Stimulated activated naive CD4-positive, alpha-beta T cell (primary cell): Measurements from ENCODE around the gene CLIC4.
"Not testable (repeated sequence)": the region's sequence is repeated elsewhere in the genome, so short reads cannot be mapped to it uniquely, and the experiment has no call there.

Source experiments
- DNase-seq, 6 experiments: peaks; one replicate each; lab custom pipeline; 2025; lab: John Stamatoyannopoulos, UW

Gene CLIC4

DNA sequence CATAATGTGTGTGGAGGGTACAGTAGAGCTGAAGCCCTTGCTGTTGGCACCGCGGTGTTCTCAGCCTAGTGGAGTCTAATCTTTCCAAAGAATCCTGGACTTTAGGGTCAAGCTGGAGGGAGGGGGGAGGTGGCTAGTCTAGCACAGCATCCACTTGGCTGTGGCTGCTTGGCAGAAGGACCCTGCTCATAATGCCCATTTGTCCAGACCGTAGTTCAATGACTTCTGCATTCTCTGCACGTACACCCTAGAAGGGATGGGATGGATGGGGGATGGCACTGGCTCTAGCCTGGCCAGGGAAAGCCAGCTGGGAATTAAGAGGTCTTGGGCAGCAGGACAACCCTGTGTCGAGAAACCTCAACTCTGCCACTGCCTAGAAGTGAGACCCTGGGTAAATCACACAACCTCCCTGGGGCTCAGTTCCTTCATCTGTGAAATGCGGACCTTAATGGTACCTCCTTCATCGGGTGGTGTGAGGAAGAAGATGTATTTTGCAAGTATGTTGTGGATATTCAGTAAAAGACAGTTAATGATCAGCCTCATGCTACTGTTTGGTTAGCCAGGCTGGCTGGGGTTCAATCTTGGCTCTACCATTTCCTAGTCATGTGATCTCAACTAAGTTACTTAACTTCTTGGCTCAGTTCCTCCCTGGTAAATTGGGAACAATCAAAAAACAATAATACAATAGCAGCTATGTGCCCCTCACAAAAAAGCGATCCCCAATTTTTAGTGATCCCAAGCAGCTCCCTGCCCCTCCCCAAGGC, 27.2 kb upstream of the CLIC4 start:
- no peak for DNase-seq

DNA sequence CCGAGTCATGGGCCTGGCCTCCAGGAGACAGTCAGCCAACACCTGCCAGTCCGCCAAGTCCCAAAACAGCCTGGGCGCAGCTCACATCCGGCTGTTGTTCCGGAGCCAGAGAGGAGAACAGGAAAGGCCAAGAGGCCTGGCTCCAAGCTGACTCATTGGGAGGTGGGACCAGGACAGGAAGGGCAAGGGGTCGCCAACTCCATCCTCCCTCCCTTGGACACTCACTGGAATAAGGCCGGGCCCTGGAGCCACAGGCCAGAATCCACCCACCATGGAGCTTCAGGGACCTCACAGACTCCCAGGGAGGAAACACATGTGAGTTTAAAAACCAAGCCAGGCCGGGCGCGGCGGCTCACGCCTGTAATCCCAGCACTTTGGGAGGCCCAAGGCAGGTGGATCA, 25.1 kb upstream of the CLIC4 start:
- no peak for DNase-seq

DNA sequence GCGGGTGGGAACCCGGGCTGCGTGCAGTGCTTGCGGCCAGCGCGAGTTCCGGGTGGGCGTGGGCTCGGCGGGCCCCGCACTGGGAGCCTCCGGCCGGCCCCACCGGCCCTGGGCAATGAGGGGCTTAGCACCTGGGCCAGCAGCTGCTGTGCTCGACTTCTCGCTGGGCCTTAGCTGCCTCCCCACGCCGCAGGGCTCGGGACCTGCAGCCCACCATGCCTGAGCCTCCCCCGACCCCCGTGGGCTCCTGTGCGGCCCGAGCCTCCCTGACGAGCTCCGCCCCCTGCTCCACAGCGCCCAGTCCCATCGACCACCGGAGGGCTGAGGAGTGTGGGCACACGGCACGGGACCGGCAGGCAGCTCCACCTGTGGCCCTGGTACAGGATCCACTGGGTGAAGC, 23.7 kb upstream of the CLIC4 start:
- no peak for DNase-seq

DNA sequence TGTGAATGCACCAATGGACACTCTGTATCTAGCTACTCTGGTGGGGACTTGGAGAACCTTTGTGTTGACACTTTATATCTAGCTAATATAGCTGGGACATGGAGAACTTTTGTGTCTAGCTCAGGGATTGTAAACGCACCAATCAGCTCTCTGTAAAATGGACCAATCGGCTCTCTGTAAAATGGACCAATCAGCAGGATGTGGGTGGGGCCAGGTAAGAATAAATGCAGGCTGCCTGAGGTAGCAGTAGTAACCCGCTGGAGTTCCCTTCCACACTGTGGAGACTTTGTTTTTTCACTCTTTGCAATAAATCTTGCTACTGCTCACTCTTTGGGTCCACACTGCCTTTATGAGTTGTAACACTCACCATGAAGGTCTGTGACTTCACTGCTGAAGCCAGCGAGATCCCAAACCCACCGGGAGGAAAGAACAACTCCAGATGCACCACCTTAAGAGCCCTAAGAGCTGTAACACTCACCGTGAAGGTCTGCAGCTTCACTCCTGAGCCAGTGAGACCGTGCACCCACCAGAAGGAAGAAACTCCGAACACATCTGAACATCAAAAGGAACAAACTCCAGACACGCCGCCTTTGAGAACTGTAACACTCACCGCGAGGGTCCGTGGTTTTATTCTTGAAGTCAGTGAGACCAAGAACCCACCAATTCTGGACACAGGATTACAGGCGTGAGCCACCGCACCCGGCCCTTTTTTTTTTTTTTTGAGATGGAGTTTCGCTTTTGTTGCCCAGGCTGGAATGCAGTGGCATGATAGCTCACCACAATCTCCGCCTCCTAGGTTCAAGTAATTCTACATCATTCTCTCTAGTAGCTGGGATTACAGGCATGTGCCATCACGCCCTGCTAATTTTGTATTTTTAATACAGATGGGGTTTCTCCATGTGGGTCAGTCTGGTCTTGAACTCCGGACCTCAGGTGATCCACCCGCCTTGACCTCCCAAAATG, 22.9 kb upstream of the CLIC4 start:
- DNase-seq: peak in 3 of 6 experiments; percentile 6 to 27 (median 15)

DNA sequence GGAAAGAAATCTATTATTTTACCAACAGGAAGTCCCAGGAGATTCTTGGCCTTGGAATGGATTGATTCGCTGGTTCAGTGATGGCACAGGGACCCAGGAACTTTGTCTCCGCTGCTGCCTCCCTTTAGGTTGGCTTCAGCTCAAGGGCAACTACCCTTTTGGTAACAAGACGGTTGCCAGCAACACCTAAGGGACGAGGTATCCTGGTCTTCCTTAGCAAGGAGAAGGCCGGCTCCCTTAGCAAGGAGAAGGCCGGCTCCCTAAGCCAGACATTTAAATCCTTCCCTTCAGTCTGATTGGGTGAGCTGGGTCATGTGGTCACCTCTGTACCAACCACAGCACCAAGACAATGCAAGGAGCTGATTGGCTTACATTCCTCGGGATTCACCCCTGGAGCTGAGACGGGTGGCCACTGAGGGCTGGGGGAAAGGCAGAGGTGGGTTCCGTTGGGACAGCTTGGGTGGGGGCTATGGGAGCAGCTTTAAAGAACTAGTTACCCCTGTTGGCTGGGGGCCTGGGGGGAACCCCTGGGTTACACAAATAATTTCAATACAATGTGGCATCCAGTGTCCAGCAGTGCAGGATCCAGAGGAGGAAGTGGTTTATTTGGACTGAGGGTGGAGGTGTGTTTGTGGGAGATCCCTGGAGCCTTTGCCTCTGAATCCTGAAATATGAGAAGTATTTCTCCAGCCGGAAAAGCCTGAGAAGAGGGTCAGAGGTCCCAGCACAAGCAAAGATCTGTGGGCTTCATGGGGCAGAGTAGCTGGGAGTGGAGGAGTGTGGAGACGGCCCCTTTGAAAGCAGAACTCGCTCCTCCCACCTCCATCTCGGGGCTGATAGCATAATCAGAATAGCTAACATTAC, 20.7 kb upstream of the CLIC4 start:
- no peak for DNase-seq

DNA sequence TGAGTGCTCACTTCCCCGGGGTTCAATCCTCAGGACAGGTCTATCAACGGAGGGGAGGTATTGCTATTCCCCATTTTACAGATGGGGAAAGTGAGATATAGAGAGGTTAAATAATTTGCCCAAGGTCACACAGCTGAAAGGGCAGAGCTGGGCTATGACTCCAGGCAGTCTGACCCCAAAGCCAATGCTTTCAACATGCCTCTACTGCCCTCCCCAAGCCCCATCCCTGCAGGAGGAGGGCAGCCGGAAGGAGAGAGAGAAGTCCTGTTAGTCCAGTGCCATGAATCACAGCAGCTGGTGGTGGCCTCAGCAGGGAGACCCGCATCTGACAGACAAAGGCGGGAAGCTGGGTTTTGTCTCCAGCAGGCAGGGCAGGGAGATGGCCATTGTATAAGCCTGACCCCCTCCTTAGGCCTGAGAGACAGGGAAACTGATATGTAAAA, 20.0 kb upstream of the CLIC4 start:
- no peak for DNase-seq

DNA sequence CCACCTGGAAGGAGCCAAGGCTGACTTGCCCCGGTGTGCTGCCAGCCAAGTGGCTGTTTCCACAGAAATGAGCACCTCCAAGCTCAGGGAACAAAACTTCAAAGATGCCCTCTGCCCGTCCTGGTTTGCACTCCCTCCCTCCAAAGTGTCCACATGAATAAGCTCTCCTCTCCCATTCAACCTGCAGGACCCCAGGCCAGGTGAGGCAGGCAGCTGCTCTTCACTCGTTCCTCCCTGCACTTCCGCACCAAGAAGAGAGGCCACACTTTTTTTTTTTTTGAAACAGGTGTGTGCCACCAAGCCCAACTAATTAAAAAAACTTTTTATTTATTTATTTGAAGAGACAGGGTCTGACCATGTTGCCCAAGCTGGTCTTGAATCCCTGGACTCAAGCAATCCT, 18.5 kb upstream of the CLIC4 start:
- DNase-seq: no peak

DNA sequence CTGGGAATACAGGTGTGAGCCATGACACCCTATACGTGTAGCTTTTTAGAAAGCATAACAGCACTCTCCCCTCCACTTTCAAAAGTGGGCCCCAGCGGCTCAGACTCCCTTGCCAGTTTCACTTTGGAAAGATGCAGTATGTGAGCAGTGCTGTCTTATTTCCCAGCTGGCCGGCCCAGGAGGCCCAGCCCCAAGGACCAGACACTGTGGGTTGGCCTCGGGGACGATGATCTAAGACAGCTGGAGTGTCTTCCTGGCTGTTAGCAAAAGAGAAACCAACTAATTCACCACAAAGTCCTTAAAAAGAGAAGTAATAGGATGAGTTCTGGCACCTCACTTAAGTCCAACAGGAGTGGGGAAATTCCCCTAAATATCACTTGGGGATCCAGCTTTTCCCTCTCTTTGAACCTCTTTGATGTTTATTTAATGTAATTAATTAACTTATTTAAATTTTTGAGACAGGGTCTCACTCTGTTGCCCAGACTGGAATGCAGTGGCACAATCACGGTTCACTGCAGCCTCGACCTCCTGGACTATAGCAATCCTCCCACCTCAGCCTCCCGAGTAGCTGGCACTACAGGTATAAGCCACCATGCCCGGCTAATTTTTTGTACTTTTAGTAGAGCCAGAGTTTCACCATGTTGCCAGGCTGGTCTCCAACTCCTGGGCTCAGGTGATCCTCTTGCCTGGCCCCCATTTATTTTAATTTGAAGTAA, 17.6 kb upstream of the CLIC4 start:
- no peak for DNase-seq

DNA sequence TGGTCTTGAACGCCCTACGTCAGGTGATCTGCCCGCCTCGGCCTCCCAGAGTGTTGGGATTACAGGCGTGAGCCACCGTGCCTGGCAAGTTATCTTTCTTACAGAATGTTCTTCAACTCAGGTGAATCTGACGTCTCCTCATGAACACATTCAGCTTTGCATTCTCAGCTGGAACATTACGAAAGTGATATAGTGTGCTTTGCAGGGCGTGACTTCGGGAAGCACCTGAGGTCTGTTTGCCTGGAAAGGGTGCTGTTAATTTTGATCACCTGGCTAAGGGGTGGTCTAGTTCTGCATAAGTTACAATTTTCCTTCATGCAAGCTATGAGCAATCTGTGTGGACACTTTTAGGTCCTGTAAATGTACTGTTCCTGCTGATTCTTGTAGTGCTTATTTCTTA, 16.3 kb upstream of the CLIC4 start:
- DNase-seq: no peak

DNA sequence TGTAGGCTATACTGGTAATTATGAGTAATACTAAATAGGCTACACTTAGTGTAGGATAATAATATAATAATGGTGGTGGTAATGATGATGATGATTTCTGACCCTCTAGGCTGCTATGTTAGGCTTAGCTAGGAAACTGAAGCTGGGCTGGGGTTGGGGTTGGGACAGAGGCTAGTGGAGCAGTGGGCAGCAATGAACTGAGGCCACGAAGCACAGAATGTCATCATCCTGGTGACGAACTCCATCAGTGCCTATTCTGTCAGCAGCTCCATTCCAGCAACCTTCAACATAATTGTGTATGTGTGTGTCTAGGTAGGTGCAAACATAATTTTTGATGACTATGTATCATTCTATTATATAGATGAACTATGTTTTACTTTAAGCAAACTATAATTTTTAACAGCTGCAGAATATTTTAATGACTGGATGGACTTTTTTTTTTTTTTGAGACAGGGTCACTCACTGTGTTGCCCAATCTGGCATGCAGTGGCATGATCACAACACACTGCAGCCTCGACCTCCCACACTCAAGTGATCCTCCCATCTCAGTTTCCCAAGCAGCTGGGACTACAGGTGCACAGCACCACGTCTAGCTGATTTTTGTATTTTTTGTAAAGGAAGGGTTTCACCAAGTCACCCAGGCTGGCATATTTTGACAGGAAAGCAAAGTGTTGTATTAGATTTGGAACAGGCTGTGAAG, 12.9 kb upstream of the CLIC4 start:
- DNase-seq: no peak

DNA sequence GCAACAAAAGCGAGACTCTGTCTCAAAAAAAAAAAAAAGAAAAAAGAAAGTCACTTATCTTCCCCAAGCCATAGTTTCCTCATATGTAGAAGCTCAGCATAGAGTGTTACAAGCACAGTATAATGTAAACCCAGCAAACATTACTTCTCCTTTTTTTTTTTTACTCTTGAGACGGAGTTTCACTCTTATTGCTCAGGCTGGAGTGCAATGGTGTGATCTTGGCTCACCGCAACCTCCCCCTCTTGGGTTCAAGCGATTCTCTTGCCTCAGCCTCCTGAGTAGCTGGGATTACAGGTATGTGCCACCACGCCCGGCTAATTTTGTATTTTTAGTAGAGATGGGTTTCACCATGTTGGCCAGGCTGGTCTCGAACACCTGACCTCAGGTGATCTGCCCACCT, 11.9 kb upstream of the CLIC4 start:
- not testable (repeated sequence) for DNase-seq

DNA sequence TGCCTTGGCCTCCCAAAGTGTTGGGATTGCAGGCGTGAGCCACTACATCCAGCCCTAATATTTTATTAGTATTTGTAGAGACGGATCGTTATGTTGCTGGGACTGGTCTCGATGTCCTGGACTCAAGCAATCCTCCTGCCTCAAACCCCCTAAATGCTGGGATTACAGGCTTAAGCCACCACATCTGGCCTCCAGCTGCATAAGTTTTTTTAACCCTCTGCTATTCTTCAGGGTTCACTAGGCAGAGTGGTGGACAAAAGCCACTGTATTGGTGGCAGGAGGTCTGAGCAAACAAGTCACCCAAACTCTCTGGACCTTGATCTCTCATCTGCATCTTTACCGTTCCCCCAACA, 10.1 kb upstream of the CLIC4 start:
- no peak for DNase-seq

DNA sequence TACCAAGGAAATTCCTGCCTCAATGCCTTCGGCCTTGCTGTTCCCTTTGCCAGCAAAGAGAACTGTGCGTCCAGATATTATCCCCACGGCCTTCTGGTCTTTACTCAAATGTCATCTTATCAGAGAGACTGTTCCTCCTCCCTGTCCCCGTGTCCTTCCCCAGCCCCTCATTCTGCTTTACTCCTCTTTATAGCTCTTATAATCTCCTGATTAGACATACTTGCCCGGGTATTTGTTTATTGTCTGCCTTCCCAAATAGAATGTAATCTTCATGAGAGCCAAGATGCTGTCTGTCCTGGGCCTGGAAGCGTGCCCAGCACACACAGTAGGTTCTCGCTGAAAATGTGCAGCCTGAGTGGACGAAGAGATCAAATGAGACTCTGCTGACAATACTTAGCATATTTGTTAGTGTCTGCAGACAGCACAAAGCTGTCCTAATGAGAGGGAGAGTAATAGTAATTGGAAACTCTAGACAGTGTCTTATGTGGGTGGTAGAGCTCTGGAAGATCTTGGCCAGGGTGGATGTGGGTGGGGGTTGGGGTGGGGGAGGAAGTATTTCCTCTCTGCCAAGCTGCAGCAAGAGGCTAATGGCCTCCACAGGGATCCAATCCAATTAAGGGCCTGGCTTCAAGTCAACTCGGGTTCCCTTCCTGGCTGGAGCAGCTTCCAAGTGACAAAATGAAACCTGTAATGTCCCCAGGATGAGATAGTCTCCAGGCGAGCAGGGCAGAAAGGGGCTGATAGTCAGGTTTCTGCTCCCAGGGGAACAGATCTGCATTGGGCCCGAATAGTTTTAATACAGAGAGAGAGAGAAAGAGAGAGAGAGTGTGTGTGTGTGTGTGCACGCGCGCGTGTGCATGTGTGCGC, 9.5 kb upstream of the CLIC4 start:
- DNase-seq: no peak

DNA sequence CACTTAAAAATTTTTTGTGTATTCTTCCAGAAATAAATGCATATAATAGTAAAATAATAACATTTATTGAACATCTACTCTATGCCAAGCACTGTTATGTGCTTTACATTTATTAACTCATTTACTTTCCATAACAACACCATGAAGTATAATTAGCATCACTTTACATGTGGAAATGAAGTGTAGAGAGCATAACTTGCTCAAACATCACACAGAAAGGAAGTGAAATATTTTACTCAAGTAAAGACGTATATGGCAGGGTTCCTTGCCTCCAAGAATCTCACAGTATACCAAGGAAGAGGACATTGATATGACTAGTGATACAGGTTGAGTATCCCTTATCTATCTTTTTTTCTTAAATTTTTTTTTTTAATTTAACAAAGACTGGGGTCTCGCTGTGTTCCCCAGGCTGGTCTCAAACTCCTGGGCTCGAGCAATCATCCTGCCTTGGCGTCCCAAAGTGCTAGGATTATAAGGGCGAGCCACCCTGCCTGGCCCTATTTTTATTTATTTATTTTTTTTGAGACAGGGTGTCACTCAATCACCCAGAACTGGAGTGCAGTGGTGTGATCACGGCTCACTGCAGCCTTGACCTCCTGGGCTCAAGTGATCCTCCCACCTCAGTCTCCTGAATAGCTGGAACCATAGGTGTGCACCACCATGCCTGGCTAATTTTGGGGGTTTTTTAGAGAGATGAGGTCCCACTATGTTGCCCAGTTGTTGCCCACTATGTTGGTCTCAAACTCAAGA, 7.7 kb upstream of the CLIC4 start:
- DNase-seq: no peak

DNA sequence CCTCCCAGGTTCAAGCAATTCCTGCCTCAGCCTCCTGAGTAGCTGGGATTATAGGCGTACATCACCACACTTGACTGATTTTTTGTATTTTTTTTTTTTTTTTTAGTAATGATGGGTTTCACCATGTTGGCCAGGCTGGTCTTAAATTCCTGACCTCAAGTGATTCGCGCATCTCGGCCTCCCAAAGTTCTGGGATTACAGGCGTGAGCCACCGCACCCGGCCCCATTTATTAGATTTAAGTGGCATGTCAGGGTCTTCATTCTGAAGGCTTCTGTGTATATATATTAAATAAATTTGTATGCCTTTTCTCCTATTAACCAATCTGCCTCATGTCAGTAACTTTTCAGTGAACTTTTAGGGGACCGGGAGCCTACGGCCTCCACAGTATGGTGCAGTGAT, 6.0 kb upstream of the CLIC4 start:
- no peak for DNase-seq

DNA sequence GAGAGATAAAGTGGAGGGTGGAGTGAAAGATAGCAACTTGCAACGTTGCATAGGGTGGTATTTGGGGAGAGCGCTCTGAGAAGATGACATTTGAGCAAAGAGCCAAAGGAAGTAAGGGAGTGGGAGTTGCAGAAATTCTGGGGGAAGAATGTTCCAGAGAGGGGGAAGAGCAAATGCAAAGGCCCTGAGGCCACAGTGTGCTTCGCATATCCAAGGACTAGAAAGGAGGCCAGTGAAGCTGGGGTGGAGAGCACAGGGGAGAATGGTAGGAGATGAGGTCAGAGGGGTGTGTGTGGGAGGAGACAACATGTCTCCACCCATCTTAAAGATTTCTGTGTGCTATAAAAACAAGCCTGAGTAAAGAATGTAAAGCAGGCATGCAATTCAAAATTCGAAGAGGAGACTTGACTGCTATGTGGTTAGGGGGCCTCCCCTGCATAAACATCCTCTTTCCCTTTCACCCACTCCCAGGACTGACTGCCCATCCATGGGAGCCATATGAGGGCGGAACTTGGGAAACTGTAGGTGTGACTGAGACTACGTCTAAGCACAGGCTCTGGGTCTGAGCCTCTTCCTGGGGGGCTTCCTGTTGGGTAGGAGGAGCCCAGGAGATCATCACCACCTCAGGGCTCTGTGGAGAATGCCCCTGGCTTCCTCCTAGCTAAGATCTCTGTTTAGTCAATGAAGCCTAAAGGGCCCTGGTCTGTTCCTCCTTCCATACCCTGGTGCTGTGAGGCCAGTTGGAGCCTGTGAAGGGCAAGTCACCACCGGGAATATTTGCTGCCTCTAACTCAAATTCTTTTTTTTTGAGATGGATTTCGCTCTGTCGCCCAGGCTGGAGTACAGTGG, 2.9 kb upstream of the CLIC4 start:
- DNase-seq: no peak

DNA sequence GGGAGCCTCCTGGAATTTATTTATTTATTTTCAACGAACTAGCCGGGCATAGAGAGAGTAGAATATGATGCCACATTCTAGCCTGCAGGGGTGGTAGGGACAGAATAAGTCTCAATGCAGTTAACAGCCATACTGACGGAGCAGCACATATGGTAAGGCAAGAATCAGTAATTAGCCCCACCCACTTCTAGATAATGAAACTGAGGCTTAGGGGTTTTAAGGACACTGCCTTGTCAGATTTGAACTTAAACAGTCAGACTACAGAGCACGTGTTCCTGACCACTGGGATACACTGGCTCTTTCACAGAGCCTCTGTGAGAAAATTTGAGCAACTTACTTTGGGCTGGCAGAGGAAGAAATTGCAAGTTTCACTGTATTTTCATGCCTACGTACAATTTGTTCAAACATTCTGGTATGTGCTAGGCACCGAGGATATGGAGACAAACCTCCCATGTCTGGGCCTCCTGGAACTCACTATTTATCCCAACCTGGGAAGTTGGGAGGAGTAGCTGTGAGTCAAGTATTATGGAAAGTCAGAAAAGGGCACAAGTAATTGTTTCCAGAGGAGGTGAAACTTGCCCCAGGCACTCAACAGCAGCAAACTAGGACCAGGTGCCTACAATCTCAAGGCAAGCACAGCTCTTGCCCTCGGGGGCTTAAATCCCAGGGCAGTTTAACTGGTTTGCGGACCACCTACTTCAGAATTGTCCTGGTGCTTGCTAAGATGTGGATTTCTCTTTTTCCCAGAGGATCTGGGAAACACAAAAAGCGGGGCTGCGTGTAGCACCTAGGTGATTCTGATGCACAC, 1.6 kb upstream of the CLIC4 start:
- DNase-seq: no peak
